Hepatocyte (in vitro differentiated cells): ENCODE measurements around the gene ADNP2. TPM values are rescaled to one million over a fixed set of nuclear protein-coding genes. Genes with fewer than 3 reads are reported as not detected.

ENCODE experiments used
- DNase-seq: peaks from one replicate; pipeline ENCODE4 v3.0.0-alpha.2; 2016; ENCODE audit warnings: low spot score
- H2AFZ ChIP-seq: fragments of 200-600 bp; sonication (generic); 2 replicates; pipeline ENCODE4 v1.6.0; 2016; ENCODE audit warnings: antibody characterized with exemption, mild to moderate bottlenecking
- H3K27ac ChIP-seq: fragments of 200-600 bp; sonication (generic); 2 replicates; pipeline ENCODE4 v1.5.1; 2016; ENCODE audit warnings: mild to moderate bottlenecking
- H3K27me3 ChIP-seq: fragments of 200-600 bp; sonication (generic); 2 replicates; pipeline ENCODE4 v1.6.1; 2016
- H3K36me3 ChIP-seq: fragments of 200-600 bp; sonication (generic); replicated peaks from 2 replicates; pipeline ENCODE4 v1.5.1; 2016; ENCODE audit warnings: low read depth; ENCODE audit not compliant: insufficient read depth
- H3K4me1 ChIP-seq: fragments of 200-600 bp; sonication (generic); 2 replicates; pipeline ENCODE4 v1.5.1; 2016; ENCODE audit warnings: mild to moderate bottlenecking, moderate library complexity; ENCODE audit not compliant: insufficient read depth
- H3K4me2 ChIP-seq: fragments of 200-600 bp; sonication (generic); 2 replicates; pipeline ENCODE4 v1.6.0; 2016
- H3K4me3 ChIP-seq: fragments of 200-600 bp; sonication (generic); 2 replicates; pipeline ENCODE4 v1.5.1; 2016; ENCODE audit warnings: mild to moderate bottlenecking
- H3K79me2 ChIP-seq: fragments of 200-600 bp; sonication (generic); 2 replicates; pipeline ENCODE4 v1.6.0; 2017; ENCODE audit warnings: mild to moderate bottlenecking
- H3K9me2 ChIP-seq: fragments of 200-600 bp; sonication (generic); replicated peaks from 2 replicates; pipeline ENCODE4 v1.6.0; 2017; ENCODE audit warnings: mild to moderate bottlenecking; ENCODE audit not compliant: insufficient read depth
- H3K9me3 ChIP-seq: fragments of 200-600 bp; sonication (generic); 2 replicates; pipeline ENCODE4 v1.5.1; 2016; ENCODE audit warnings: low read depth, mild to moderate bottlenecking
- H4K20me1 ChIP-seq: fragments of 200-600 bp; sonication (generic); 2 replicates; pipeline ENCODE4 v1.6.0; 2016; ENCODE audit warnings: mild to moderate bottlenecking; ENCODE audit not compliant: insufficient read depth, poor library complexity, severe bottlenecking
- EZH2 ChIP-seq: fragments of 200-600 bp; sonication (generic); IDR thresholded peaks from 2 replicates; pipeline ENCODE4 v1.6.1; 2016; ENCODE audit warnings: antibody characterized with exemption, mild to moderate bottlenecking, borderline replicate concordance
- EZH2phosphoT487 ChIP-seq: fragments of 200-600 bp; sonication (generic); IDR thresholded peaks from one replicate; pipeline ENCODE4 v1.6.1; 2018; ENCODE audit warnings: antibody characterized with exemption, mild to moderate bottlenecking, low read depth, moderate library complexity; ENCODE audit not compliant: unreplicated experiment, severe bottlenecking
- WGBS: methylation state at CpG from one replicate; pipeline ENCODE4 v1.1.6; 2016; ENCODE audit warnings: low lambda C conversion rate; ENCODE audit errors: missing lambda C conversion rate; 5-methylcytosine and 5-hydroxymethylcytosine counted together
- polyA plus RNA-seq: library from polyadenylated mRNA; unstranded; fragments of >200 nt; fragmentation: Nextera tagmentation; extraction: Ambion mirVana; gene quantifications from 2 replicates; pipeline ENCODE4 v1.2.1, GENCODE V29; 2016
- total RNA-seq: library from RNA; depleted of rRNA; stranded (reverse); fragments of >200 nt; gene quantifications from 2 replicates; pipeline ENCODE4 v1.2.3, GENCODE V29; 2014
- TF ChIP-seq, protein P1 (sequence below): fragments of 200-600 bp; sonication (generic); IDR thresholded peaks from 2 replicates; pipeline ENCODE4 v1.5.1; 2016; ENCODE audit warnings: antibody characterized with exemption, mild to moderate bottlenecking; ENCODE audit not compliant: poor library complexity

The ADNP2 gene
- total and polyA plus RNA-seq, 2 experiments from 2014 or later, result 5.3 to 19.8 TPM

DNA sequence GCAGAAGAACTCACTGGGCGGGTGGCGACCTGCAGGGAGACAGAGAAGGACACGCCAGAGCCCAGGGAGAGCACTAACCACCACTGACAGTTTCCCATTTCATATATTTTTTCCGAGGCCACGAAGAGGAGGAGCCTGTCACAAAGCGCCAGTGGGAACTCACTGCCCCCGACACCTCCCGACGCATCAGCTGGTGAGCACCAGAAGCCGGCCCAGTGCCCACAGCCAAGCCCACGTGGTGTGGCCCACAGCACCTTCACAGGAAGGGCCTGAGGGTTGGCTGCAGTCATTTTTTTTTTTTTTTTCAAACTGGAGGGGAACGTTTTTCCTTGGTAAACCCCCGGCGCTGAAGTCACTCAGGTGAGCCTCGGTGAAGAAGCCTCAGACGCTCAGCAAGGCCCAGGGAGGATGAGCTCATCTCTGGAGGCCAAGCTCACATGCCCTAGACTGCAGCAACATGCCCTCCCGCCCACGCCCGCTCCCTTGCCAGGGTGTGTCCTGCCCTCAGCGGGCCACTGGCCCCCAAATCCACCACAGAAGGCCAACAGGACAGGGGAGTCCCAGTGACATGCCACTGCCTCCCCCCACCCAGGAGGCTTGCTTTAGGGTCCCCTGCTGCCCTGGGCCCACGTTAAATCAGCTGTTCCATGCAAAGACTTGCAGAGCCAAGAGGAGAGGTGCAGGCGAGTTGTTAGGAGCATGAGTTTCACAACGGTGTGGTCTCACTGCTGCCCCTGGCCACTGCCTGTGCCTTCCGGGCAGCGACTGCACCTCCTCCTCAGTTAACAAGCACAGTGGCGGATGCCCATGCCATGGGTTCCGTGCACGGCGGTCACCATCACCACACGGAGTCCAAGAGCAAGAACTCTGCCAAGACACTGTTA is 70.1 kb downstream of the ADNP2 start:
- Histone ChIP-seq H2AFZ (no peak overlapping the region), H3K79me2 (no peaks in the 10 kb centered on the region), H3K36me3 (no peaks in the 10 kb centered on the region), H4K20me1 (no peaks in the 10 kb centered on the region), H3K4me1 (no peaks in the 10 kb centered on the region), H3K27ac (no peak overlapping the region), H3K27me3 (no peaks in the 10 kb centered on the region), H3K9me2 (no peaks in the 10 kb centered on the region), H3K9me3 (no peaks in the 10 kb centered on the region), H3K4me3 (no peak overlapping the region), H3K4me2 (no peak overlapping the region)
- WGBS, result 92% methylated on average over 28 of the region's 30 CpGs
- DNase-seq, result no peak
- TF ChIP-seq EZH2 (no peak), EZH2phosphoT487 (no peak)
- TF ChIP-seq, protein P1, sequence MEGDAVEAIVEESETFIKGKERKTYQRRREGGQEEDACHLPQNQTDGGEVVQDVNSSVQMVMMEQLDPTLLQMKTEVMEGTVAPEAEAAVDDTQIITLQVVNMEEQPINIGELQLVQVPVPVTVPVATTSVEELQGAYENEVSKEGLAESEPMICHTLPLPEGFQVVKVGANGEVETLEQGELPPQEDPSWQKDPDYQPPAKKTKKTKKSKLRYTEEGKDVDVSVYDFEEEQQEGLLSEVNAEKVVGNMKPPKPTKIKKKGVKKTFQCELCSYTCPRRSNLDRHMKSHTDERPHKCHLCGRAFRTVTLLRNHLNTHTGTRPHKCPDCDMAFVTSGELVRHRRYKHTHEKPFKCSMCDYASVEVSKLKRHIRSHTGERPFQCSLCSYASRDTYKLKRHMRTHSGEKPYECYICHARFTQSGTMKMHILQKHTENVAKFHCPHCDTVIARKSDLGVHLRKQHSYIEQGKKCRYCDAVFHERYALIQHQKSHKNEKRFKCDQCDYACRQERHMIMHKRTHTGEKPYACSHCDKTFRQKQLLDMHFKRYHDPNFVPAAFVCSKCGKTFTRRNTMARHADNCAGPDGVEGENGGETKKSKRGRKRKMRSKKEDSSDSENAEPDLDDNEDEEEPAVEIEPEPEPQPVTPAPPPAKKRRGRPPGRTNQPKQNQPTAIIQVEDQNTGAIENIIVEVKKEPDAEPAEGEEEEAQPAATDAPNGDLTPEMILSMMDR, result no peak

DNA sequence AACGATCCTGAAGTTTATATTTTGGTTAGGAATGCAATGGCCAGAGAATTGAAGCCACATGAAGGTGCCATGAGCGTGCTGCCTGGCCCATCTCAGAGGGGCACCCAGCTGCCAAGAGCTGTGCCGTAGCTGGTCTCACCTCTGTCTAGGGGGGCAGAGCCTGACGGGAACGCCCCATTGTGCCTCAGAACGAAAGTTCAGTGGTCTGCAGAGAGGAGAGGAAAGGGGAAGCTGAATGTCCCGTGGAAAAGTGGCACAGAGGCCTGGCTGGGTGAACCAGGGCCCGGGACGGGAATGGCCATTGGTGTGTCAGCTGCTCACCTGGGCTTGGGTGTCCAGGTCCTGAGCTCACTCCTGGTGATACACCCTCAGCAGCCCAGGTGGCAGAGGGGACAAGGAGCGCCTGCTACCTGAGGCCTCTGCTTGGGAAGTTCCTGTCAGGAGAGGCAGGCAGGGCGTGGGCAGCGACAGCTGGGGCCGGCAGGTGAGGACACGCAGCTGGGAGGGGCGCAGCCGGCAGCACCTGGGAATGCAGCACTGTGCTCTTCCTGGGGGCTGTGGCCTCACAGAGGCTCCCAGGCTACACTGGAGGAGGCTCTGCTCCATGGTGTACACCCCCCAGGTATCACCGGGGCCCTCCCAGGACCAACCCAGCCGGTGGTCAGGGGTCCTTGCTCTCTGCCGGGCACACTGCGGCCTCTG is 70.9 kb downstream of the ADNP2 start:
- WGBS, result 93% methylated on average over 20 of the region's 20 CpGs
- no peak overlapping the region for H3K4me3 ChIP-seq
- H3K27me3 ChIP-seq, result no peaks in the 10 kb centered on the region
- H3K4me2 ChIP-seq, result no peak overlapping the region
- H3K9me3 ChIP-seq, result no peaks in the 10 kb centered on the region
- no peak overlapping the region for H3K27ac ChIP-seq
- DNase-seq, result no peak
- H2AFZ ChIP-seq, result no peak overlapping the region
- no peaks in the 10 kb centered on the region for H3K36me3 ChIP-seq
- H4K20me1 ChIP-seq, result no peaks in the 10 kb centered on the region
- no peaks in the 10 kb centered on the region for H3K4me1 ChIP-seq
- H3K79me2 ChIP-seq, result no peaks in the 10 kb centered on the region
- no peaks in the 10 kb centered on the region for H3K9me2 ChIP-seq
- TF ChIP-seq EZH2, result no peak
- TF ChIP-seq, protein P1, result no peak
- no peak for TF ChIP-seq EZH2phosphoT487

DNA sequence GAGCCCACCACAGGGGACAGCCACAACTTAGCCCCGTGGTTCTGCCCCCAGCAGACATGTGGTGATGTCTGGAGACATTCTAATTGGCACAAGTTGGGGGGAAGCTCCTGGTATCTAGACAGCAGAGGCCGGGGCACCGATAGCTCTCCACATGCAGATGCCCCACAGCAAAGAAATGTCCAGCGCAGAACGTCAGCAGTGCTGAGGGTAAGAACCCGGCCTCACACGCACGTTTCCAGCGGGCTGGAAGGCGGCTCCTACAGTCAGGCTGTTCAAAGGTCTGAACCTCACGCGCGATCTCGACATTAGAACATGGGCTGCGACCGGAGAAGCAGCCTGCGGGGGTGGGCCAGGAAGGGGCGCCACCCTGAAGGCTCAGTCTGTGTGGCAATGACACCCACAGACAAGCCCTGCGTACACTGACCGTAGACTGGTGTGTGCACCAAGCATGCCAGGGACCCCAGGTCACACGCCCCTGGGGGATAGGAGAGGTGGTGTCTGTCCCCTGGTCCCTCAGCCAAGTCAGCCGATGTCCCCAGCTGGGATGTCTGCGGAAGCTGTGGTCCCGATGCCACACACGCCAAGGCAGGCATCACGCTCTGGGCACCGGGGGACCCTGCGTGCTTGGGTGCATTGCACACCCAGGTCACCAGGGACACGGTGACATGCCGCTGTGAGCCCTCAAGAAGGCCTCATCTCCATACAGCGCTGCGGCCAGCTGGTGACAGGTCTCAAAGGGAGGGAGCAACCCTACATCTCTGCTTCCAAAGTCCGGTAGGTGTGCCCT is 71.9 kb downstream of the ADNP2 start:
- H3K4me1 ChIP-seq, result no peaks in the 10 kb centered on the region
- H3K4me3 ChIP-seq, result no peak overlapping the region
- H3K4me2 ChIP-seq, result no peak overlapping the region
- H2AFZ ChIP-seq, result no peak overlapping the region
- no peak for DNase-seq
- 94% methylated on average over 33 of the region's 33 CpGs for WGBS
- H3K9me3 ChIP-seq, result no peaks in the 10 kb centered on the region
- H3K36me3 ChIP-seq, result no peaks in the 10 kb centered on the region
- H3K27me3 ChIP-seq, result no peaks in the 10 kb centered on the region
- H3K27ac ChIP-seq, result no peak overlapping the region
- no peaks in the 10 kb centered on the region for H3K79me2 ChIP-seq
- H3K9me2 ChIP-seq, result no peaks in the 10 kb centered on the region
- H4K20me1 ChIP-seq, result no peaks in the 10 kb centered on the region
- TF ChIP-seq EZH2, result no peak
- TF ChIP-seq, protein P1, result no peak
- no peak for TF ChIP-seq EZH2phosphoT487
